ENCODE data around the gene AFM. TPM values are rescaled to one million over a fixed set of nuclear protein-coding genes. Genes with fewer than 3 reads are reported as not detected.

AFM gene
- total RNA-seq, 1 donor from 2014 or later, result not detected

DNA sequence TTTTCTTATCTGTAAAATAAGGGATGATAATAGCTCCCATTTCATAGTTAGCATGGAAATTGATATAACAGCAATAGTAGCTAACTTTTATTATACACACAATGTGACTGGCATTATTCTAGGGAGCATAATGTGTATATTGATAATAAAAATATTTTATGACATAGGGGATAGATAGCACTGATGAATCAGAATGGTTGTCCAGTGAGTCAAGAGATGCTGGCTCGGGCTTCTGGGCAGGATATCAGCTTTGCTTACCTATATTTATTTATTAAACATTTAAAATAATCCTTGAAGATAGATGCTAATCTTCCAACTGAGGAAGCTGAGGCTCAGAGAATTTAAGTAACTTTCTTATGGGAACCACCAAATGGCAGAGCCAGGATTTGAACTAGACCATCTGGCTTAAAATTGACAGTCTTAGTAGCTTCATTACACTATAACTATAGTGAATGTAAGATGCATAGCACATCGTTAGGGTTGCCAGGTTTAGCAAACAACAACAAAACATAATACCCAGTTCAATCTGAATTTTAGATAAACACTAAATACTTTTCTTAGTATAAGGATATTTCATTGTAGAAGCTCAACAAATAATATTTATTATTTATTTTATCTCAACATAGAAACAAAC, 42.8 kb upstream of the AFM start:
- intact Hi-C loops (cut with DNase I), result no loop called here
- no peaks in the 10 kb centered on the region for H3K9me3 ChIP-seq
- DNase-seq (ENCODE audit: extremely low spot score in 2 of 2), result no peak
- H3K4me1 ChIP-seq, result no peaks in the 10 kb centered on the region
- no peaks in the 10 kb centered on the region for H3K36me3 ChIP-seq
- TF ChIP-seq POLR2A (IDR thresholded peaks at IDR 0.05) (no peak), POLR2AphosphoS5 (IDR thresholded peaks at IDR 0.05; ENCODE audit: insufficient read depth in 1 of 2, low read depth in 1 of 2) (no peak)
- TF ChIP-seq, protein P1, sequence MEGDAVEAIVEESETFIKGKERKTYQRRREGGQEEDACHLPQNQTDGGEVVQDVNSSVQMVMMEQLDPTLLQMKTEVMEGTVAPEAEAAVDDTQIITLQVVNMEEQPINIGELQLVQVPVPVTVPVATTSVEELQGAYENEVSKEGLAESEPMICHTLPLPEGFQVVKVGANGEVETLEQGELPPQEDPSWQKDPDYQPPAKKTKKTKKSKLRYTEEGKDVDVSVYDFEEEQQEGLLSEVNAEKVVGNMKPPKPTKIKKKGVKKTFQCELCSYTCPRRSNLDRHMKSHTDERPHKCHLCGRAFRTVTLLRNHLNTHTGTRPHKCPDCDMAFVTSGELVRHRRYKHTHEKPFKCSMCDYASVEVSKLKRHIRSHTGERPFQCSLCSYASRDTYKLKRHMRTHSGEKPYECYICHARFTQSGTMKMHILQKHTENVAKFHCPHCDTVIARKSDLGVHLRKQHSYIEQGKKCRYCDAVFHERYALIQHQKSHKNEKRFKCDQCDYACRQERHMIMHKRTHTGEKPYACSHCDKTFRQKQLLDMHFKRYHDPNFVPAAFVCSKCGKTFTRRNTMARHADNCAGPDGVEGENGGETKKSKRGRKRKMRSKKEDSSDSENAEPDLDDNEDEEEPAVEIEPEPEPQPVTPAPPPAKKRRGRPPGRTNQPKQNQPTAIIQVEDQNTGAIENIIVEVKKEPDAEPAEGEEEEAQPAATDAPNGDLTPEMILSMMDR (IDR thresholded peaks at IDR 0.05), result no peak
- no peaks in the 10 kb centered on the region for H3K27me3 ChIP-seq
- H3K4me3 ChIP-seq, result no peak overlapping the region
- no peak overlapping the region for H3K27ac ChIP-seq

DNA sequence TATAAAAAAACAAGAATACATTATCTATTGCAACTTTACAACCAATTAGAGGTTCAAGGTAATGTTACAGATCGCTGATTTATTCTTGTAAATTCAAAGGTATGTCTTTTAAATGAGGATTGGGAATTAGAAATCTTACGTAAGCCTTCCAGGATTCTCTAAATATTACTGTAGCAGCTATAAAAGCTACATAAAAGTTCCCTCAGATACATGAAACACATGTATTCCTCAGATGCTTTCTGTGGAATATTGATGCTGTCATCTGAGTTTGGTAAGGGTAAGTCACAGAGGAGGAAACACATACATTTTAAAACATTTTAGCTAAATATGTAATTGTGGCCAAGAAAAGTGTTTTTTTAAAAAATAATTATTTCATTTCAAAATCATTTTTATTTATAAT, 42.1 kb upstream of the AFM start:
- Histone ChIP-seq H3K4me3 (no peak overlapping the region), H3K27me3 (no peaks in the 10 kb centered on the region), H3K4me1 (no peaks in the 10 kb centered on the region), H3K36me3 (no peaks in the 10 kb centered on the region), H3K27ac (no peak overlapping the region), H3K9me3 (no peaks in the 10 kb centered on the region)
- intact Hi-C loops (cut with DNase I), result no loop called here
- no peak for DNase-seq (ENCODE audit: extremely low spot score in 2 of 2)
- TF ChIP-seq, protein P1 (IDR thresholded peaks at IDR 0.05), result no peak
- TF ChIP-seq POLR2A (IDR thresholded peaks at IDR 0.05) (no peak), POLR2AphosphoS5 (IDR thresholded peaks at IDR 0.05; ENCODE audit: insufficient read depth in 1 of 2, low read depth in 1 of 2) (no peak)

DNA sequence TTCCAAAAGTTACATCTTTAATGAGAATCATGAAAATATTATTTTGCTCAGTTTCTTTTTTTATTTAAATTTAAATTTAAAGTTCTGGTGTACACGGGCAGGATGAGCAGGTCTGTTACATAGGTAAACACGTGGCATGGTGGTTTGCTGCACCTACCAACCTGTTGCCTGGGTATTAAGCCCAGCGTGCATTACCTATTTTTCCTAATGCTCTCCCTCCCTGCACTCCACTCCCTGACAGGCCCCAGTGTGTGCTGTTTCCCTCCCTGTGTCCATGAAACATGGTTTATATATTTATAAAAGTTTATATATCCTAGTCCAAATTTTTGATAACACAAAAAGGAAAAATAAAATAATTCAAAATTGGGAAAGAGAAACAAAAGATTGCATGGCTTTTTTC, 41.6 kb upstream of the AFM start:
- no peaks in the 10 kb centered on the region for H3K36me3 ChIP-seq
- DNase-seq (ENCODE audit: extremely low spot score in 2 of 2), result no peak
- intact Hi-C loops (cut with DNase I), result no loop called here
- H3K27ac ChIP-seq, result no peak overlapping the region
- no peak overlapping the region for H3K4me3 ChIP-seq
- H3K27me3 ChIP-seq, result no peaks in the 10 kb centered on the region
- TF ChIP-seq, protein P1 (IDR thresholded peaks at IDR 0.05), result no peak
- TF ChIP-seq POLR2AphosphoS5 (IDR thresholded peaks at IDR 0.05; ENCODE audit: insufficient read depth in 1 of 2, low read depth in 1 of 2), result no peak
- no peaks in the 10 kb centered on the region for H3K4me1 ChIP-seq
- H3K9me3 ChIP-seq, result no peaks in the 10 kb centered on the region

DNA sequence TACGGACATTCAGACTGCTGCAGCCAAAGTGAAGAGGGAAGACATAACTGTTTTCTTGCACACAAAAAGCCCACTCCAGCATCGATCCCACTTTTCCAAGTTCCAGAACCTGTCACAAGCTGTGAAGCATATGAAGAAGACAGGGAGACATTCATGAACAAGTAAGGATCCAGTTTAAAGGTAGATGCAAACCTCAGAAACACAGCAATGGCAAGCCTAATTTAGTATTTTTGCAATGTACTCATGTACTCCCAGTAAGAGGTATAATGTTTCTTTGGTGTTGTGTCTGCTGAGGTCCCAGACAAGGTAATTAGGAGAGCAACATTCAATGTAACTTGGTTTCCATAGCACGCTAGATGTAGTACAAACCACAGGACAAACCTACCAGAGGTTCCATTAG, 40.9 kb upstream of the AFM start:
- H3K9me3 ChIP-seq, result no peaks in the 10 kb centered on the region
- no peak for TF ChIP-seq POLR2AphosphoS5 (IDR thresholded peaks at IDR 0.05; ENCODE audit: insufficient read depth in 1 of 2, low read depth in 1 of 2)
- TF ChIP-seq, protein P1 (IDR thresholded peaks at IDR 0.05), result no peak
- TF ChIP-seq POLR2A (IDR thresholded peaks at IDR 0.05), result no peak
- H3K27ac ChIP-seq, result no peak overlapping the region
- no peaks in the 10 kb centered on the region for H3K36me3 ChIP-seq
- no peaks in the 10 kb centered on the region for H3K27me3 ChIP-seq
- intact Hi-C loops (cut with DNase I), result no loop called here
- no peak overlapping the region for H3K4me3 ChIP-seq
- no peak for DNase-seq (ENCODE audit: extremely low spot score in 2 of 2)
- H3K4me1 ChIP-seq, result no peaks in the 10 kb centered on the region

DNA sequence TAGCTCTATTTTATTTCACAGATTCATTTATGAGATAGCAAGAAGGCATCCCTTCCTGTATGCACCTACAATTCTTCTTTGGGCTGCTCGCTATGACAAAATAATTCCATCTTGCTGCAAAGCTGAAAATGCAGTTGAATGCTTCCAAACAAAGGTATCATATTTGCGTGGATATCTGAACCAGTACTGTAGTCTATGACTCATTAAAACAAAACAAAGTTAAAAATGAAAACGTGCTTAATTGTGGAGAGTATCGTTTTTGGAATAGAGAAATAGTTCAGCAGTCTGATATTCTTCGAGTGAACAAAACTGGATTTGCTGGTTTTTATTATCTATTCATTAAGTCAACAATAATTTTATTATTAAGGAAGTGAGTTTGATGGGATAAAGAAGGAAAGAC, 39.3 kb upstream of the AFM start:
- Histone ChIP-seq H3K4me1 (no peaks in the 10 kb centered on the region), H3K36me3 (no peaks in the 10 kb centered on the region), H3K27me3 (no peaks in the 10 kb centered on the region), H3K4me3 (no peak overlapping the region), H3K9me3 (no peaks in the 10 kb centered on the region), H3K27ac (no peak overlapping the region)
- TF ChIP-seq, protein P1 (IDR thresholded peaks at IDR 0.05), result no peak
- no peak for TF ChIP-seq POLR2AphosphoS5 (IDR thresholded peaks at IDR 0.05; ENCODE audit: insufficient read depth in 1 of 2, low read depth in 1 of 2)
- no peak for TF ChIP-seq POLR2A (IDR thresholded peaks at IDR 0.05)
- DNase-seq (ENCODE audit: extremely low spot score in 2 of 2), result no peak
- intact Hi-C loops (cut with DNase I), result no loop called here
